ENCODE results near the gene TMEM234.

The TMEM234 gene

DNA sequence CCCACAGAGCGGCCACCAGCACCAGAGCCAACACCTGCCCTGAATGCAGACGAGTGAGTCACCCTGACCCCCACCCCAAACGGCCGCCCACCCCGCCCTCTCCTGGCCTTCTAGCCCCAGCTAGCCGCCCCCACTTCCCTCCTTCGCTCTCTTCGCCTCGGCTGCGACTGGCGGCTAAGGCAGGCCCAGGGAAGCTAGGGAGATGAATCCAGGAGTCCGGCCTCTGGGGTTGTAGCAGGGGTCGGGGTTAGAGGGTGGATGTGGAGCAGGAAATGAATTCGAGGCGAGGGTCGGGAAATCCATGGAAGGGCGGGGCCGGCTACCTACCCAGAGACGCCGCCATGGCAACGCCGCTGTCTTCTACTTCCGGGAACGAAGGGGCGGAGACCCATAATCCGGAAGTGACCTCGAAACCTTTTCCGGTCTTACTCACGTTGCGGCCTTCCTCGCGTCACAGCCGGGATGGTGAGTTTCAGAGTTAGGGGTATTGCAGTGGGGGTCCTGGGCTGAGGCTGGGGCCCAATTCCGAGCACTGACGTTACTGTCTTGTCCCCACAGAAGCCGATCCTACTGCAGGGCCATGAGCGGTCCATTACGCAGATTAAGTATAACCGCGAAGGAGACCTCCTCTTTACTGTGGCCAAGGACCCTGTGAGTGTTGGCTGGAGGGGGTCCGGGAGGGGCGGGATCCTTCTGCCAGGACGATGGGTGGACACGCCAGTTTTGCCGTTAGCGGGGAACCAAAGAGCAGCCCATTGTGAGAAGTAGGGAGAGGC, at the start of gene TMEM234, which contains the start of gene EIF3I:
Gene TMEM234 (minus strand): TSS at position 374 of the 776 bp plus-strand sequence. CDS start 31 bp downstream, at position 343.
Gene EIF3I (plus strand): TSS at position 428 of the 776 bp plus-strand sequence. CDS start 35 bp downstream, at position 463.
- TF ChIP-seq ZNF565 (CRISPR knock-in tag; conservative IDR thresholded peaks at IDR 0.05; ENCODE audit: low read depth) (no peak), TOX (CRISPR knock-in tag; IDR thresholded peaks at IDR 0.05; ENCODE audit: borderline replicate concordance) (no peak), CSDC2 (CRISPR knock-in tag; IDR thresholded peaks at IDR 0.05) (no peak), ZNF8 (CRISPR knock-in tag; IDR thresholded peaks at IDR 0.05) (no peak), CSRNP3 (CRISPR knock-in tag; IDR thresholded peaks at IDR 0.05) (no peak), BACH2 (CRISPR knock-in tag; IDR thresholded peaks at IDR 0.05; ENCODE audit: borderline replicate concordance) (no peak), TCF4 (CRISPR knock-in tag; IDR thresholded peaks at IDR 0.05; ENCODE audit: borderline replicate concordance) (no peak), ZNF70 (CRISPR knock-in tag; IDR thresholded peaks at IDR 0.05) (no peak), ARNTL (CRISPR knock-in tag; IDR thresholded peaks at IDR 0.05; ENCODE audit: borderline replicate concordance, low read depth) (no peak), RARB (CRISPR knock-in tag; IDR thresholded peaks at IDR 0.05) (no peak), ZC3H10 (CRISPR knock-in tag; IDR thresholded peaks at IDR 0.05) (no peak), OSR1 (CRISPR knock-in tag; IDR thresholded peaks at IDR 0.05) (no peak), ZFP3 (CRISPR knock-in tag; IDR thresholded peaks at IDR 0.05) (no peak), ZFP30 (CRISPR knock-in tag; IDR thresholded peaks at IDR 0.05) (no peak), ESRRG (CRISPR knock-in tag; IDR thresholded peaks at IDR 0.05) (no peak), CREB5 (CRISPR knock-in tag; IDR thresholded peaks at IDR 0.05; ENCODE audit: low read depth) (no peak), SNAI2 (CRISPR knock-in tag; IDR thresholded peaks at IDR 0.05) (no peak)
- TF ChIP-seq, protein P1, sequence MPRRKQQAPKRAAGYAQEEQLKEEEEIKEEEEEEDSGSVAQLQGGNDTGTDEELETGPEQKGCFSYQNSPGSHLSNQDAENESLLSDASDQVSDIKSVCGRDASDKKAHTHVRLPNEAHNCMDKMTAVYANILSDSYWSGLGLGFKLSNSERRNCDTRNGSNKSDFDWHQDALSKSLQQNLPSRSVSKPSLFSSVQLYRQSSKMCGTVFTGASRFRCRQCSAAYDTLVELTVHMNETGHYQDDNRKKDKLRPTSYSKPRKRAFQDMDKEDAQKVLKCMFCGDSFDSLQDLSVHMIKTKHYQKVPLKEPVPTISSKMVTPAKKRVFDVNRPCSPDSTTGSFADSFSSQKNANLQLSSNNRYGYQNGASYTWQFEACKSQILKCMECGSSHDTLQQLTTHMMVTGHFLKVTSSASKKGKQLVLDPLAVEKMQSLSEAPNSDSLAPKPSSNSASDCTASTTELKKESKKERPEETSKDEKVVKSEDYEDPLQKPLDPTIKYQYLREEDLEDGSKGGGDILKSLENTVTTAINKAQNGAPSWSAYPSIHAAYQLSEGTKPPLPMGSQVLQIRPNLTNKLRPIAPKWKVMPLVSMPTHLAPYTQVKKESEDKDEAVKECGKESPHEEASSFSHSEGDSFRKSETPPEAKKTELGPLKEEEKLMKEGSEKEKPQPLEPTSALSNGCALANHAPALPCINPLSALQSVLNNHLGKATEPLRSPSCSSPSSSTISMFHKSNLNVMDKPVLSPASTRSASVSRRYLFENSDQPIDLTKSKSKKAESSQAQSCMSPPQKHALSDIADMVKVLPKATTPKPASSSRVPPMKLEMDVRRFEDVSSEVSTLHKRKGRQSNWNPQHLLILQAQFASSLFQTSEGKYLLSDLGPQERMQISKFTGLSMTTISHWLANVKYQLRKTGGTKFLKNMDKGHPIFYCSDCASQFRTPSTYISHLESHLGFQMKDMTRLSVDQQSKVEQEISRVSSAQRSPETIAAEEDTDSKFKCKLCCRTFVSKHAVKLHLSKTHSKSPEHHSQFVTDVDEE (CRISPR knock-in tag; IDR thresholded peaks at IDR 0.05) = no peak
- TF ChIP-seq, protein P2, sequence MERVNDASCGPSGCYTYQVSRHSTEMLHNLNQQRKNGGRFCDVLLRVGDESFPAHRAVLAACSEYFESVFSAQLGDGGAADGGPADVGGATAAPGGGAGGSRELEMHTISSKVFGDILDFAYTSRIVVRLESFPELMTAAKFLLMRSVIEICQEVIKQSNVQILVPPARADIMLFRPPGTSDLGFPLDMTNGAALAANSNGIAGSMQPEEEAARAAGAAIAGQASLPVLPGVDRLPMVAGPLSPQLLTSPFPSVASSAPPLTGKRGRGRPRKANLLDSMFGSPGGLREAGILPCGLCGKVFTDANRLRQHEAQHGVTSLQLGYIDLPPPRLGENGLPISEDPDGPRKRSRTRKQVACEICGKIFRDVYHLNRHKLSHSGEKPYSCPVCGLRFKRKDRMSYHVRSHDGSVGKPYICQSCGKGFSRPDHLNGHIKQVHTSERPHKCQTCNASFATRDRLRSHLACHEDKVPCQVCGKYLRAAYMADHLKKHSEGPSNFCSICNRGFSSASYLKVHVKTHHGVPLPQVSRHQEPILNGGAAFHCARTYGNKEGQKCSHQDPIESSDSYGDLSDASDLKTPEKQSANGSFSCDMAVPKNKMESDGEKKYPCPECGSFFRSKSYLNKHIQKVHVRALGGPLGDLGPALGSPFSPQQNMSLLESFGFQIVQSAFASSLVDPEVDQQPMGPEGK (CRISPR knock-in tag; IDR thresholded peaks at IDR 0.05; ENCODE audit: borderline replicate concordance) = no peak
- TF ChIP-seq, protein P3, sequence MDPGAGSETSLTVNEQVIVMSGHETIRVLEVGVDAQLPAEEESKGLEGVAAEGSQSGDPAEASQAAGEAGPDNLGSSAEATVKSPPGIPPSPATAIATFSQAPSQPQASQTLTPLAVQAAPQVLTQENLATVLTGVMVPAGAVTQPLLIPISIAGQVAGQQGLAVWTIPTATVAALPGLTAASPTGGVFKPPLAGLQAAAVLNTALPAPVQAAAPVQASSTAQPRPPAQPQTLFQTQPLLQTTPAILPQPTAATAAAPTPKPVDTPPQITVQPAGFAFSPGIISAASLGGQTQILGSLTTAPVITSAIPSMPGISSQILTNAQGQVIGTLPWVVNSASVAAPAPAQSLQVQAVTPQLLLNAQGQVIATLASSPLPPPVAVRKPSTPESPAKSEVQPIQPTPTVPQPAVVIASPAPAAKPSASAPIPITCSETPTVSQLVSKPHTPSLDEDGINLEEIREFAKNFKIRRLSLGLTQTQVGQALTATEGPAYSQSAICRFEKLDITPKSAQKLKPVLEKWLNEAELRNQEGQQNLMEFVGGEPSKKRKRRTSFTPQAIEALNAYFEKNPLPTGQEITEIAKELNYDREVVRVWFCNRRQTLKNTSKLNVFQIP (CRISPR knock-in tag; IDR thresholded peaks at IDR 0.05; ENCODE audit: borderline replicate concordance, low read depth) = no peak
- ATAC-seq = peak; percentile 96

DNA sequence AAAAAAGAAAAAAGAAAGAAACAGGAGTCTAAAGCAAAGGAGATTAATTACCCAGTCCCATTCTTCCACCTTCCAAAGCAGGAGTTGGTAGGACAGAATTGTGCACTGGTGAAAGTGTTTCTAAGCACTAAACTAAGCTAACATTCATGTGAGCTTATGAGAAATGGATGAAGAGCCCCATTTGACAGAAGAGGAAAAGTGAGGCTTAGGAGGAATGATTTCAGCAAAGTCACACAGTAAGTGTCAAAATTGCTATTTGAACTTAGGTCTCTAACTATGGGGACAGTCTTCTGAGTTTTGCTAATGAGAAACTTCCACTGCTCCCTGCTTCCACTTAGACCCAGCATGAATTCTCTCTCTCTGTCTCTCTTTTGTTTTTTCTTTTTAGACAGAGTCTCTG, 47.6 kb upstream of the TMEM234 start:
- ATAC-seq = no peak
- TF ChIP-seq ZNF565 (CRISPR knock-in tag; conservative IDR thresholded peaks at IDR 0.05; ENCODE audit: low read depth) = no peak
- no peak for TF ChIP-seq ESRRG (CRISPR knock-in tag; IDR thresholded peaks at IDR 0.05)
- no peak for TF ChIP-seq CSDC2 (CRISPR knock-in tag; IDR thresholded peaks at IDR 0.05)
- TF ChIP-seq ZNF8 (CRISPR knock-in tag; IDR thresholded peaks at IDR 0.05) = no peak
- TF ChIP-seq PPARA (CRISPR knock-in tag; IDR thresholded peaks at IDR 0.05; ENCODE audit: borderline replicate concordance) = no peak
- no peak for TF ChIP-seq ZFP3 (CRISPR knock-in tag; IDR thresholded peaks at IDR 0.05)
- TF ChIP-seq ISL1 (CRISPR knock-in tag; IDR thresholded peaks at IDR 0.05) = no peak
- no peak for TF ChIP-seq SNAI2 (CRISPR knock-in tag; IDR thresholded peaks at IDR 0.05)

Measured in SK-N-SH treated with all-trans-retinoic acid at 6 μM for 48 hours (cell line).